Measurements from ENCODE around the gene FERMT1.

The FERMT1 gene

DNA sequence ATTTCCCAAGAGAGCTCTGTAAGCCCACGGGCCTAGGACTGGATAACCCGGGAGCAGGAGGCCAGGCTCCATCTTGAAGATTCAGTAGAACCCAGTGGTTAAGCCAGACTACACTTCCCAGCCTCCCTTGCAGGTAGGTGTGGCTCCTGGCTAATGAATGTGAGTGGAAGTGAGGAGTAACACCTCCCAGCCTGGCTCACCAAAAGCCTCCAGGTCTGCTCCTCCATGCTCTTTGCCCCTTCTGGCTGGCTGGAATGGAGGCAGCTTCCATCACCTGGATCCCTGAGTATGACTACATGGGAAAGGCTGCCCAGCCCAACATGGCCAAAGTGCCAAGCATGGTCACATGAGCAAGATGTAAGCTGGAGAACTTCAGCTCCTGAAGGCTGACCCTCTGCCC is 78.7 kb downstream of the FERMT1 start:
- no peak for TF ChIP-seq CTCF (IDR thresholded peaks at IDR 0.05; ENCODE audit: insufficient read depth, low read length, missing control alignments)
- CTCF ChIA-PET: no interaction called here
- no peak overlapping the region for H3K4me3 ChIP-seq (ENCODE audit: low read depth, low read length)
- POLR2A ChIA-PET: no interaction called here
- no peak for DNase-seq (ENCODE audit: low read depth, low spot score)

GRCh38 chr20:6041808-6042265 is 81.0 kb downstream of the FERMT1 start:
- DNase-seq (ENCODE audit: low read depth, low spot score): no peak
- H3K4me3 ChIP-seq (ENCODE audit: low read depth, low read length): no peak overlapping the region
- POLR2A ChIA-PET: no interaction called here
- TF ChIP-seq CTCF (IDR thresholded peaks at IDR 0.05; ENCODE audit: insufficient read depth, low read length, missing control alignments): no peak
- CTCF ChIA-PET: no interaction called here

DNA sequence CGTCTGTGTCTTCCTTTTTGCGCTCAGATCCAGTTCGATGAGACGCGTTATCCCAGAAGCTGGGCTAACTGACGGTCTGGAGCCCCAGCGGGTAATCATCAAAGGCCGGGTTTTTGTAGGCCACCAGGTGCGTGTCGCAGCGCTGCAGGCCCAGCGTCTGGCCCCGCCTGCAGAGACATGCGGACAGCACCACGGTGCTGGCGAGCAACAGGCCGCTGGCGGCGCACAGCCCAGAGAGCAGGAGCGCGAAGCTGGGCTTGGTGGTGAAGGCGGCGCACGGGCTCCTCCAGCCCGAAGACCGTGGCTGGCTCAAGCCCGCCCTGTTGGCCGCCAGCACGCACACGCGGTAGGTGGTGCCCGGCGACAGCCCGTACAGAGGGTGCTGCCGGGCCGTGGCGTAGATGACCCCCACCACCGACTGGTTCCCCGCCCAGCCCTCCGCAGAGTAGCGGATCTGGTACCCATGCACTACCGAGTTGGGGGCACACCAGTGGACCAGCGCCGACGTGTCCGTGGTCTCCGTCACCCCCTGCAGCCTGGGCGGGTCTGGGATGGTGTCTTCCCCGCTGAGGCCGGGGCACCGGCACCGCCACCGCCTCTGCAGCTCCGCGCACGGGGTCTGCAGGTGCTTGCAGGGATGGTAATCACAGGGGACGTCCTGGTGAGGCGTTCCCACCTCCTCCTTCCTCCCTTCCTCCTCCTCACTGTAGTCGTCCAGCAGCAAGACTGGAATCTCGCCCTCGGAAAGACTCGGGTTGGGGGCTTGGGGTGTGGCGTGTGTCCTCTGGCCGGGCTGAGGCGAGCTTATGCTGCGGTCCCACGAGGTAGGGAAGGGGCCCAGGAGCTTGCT is 81.6 kb downstream of the FERMT1 start:
- ChIA-PET CTCF (interaction anchor here (1.3 to 1.7 kb wide), 2 partner anchors 33 to 512 kb away, joined by 4 to 5 read pairs; no protein-coding TSS in a partner anchor), POLR2A (no interaction called here)
- DNase-seq (ENCODE audit: low read depth, low spot score): no peak
- no peak for TF ChIP-seq CTCF (IDR thresholded peaks at IDR 0.05; ENCODE audit: insufficient read depth, low read length, missing control alignments)
- H3K4me3 ChIP-seq (ENCODE audit: low read depth, low read length): no peak overlapping the region

GRCh38 chr20:6040540-6040939 is 82.3 kb downstream of the FERMT1 start:
- CTCF ChIA-PET: interaction anchor here (1.3 to 1.7 kb wide), 3 partner anchors 13 to 511 kb away, joined by 3 to 5 read pairs (median 4); partner anchors contain the start of gene LRRN4

DNA sequence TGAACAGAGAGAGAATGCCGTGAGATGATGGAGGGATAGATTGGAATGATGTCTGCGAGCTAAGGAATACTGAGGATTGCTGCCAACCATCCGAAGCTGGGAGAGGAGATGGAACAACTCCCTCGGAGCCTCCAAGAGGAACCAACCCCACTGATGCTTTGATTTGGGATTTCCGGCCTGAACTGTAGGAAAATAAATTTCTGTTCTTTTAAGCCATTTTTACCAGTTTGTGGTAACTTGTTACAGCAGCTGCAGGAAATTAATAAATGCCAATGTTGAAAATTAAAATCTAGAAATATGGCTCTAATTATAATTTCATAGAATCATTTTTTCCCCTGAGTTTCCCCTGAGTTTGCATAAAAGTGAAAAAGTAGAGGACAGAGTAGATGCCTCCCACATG is 83.1 kb downstream of the FERMT1 start:
- TF ChIP-seq CTCF (IDR thresholded peaks at IDR 0.05; ENCODE audit: insufficient read depth, low read length, missing control alignments): no peak
- DNase-seq (ENCODE audit: low read depth, low spot score): no peak
- POLR2A ChIA-PET: no interaction called here
- CTCF ChIA-PET: interaction anchor here (1.3 to 1.7 kb wide), 3 partner anchors 14 to 510 kb away, joined by 3 to 5 read pairs (median 4); partner anchors contain the start of gene LRRN4
- no peak overlapping the region for H3K4me3 ChIP-seq (ENCODE audit: low read depth, low read length)

More at GRCh38 chr20:6040540-6040939, 82.3 kb downstream of the FERMT1 start:
- POLR2A ChIA-PET: no interaction called here
- H3K4me3 ChIP-seq (ENCODE audit: low read depth, low read length): no peak overlapping the region
- no peak for DNase-seq (ENCODE audit: low read depth, low spot score)
- no peak for TF ChIP-seq CTCF (IDR thresholded peaks at IDR 0.05; ENCODE audit: insufficient read depth, low read length, missing control alignments)

DNA sequence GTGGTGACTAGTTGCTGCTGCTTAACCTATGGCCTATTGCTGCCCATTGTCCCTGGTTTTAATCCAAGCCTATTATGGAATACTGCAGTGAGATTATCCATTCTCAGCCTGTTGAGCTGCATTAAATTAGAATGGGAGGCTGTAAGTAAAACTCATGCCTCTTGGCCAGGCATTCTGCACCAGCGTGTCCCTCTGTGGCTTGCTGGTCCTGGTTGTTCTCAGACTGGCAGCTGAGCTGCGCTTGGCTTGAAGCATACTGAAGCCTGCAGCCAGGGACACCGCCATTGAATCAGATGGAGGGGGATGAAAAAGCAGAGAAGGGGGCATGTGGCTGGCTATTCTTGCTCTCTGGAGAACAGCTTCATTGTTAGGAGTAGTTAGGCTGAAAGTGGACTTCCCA is 84.6 kb downstream of the FERMT1 start:
- CTCF ChIA-PET: interaction anchor here (0.8 to 1.8 kb wide), 2 partner anchors 10 to 39 kb away, joined by 3 to 4 read pairs; no protein-coding TSS in a partner anchor
- no peak for DNase-seq (ENCODE audit: low read depth, low spot score)
- POLR2A ChIA-PET: no interaction called here
- H3K4me3 ChIP-seq (ENCODE audit: low read depth, low read length): no peak overlapping the region
- TF ChIP-seq CTCF (IDR thresholded peaks at IDR 0.05; ENCODE audit: insufficient read depth, low read length, missing control alignments): no peak

All from AG04449 (cell line).